Measurements from ENCODE around the gene PSMC3.
A peak's percentile ranks its signal among the peaks of the same experiment; 100 is the strongest.

Gene PSMC3

DNA sequence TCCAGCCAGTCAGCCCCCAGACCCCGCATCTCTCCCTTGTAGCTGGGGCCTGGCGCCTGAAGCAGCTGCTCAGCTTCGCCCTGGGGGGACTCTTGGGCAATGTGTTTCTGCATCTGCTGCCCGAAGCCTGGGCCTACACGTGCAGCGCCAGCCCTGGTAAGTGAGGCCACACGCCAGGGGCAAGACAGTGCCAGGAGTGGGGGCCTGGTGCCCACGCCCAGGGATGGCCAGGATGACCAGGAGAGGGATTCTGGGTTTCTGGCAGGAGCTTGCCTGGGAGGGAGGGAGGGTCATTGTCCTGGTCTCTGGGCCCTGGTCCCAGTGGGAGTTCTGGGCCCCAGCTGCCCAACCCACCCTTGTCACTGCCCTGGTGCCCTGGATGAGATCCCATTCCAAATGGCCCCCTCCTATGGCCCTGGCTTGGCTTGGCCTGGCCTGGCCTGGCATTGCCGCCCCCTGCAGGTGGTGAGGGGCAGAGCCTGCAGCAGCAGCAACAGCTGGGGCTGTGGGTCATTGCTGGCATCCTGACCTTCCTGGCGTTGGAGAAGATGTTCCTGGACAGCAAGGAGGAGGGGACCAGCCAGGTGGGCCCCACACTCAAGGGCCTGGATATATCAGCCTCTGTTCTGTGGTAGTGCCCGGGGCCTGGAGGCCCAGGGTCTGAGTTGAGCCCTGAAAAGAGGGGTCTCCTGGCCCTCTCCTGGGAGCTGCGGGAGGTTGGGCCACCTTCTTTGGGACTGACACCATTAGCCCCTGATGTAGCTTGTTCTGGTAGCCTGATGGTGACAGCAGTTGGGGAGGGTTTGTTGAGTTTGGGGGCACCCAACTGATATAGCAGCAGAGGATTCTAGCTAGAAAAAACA lies 14.1 kb downstream of the PSMC3 start:
- DNase-seq: no peak

DNA sequence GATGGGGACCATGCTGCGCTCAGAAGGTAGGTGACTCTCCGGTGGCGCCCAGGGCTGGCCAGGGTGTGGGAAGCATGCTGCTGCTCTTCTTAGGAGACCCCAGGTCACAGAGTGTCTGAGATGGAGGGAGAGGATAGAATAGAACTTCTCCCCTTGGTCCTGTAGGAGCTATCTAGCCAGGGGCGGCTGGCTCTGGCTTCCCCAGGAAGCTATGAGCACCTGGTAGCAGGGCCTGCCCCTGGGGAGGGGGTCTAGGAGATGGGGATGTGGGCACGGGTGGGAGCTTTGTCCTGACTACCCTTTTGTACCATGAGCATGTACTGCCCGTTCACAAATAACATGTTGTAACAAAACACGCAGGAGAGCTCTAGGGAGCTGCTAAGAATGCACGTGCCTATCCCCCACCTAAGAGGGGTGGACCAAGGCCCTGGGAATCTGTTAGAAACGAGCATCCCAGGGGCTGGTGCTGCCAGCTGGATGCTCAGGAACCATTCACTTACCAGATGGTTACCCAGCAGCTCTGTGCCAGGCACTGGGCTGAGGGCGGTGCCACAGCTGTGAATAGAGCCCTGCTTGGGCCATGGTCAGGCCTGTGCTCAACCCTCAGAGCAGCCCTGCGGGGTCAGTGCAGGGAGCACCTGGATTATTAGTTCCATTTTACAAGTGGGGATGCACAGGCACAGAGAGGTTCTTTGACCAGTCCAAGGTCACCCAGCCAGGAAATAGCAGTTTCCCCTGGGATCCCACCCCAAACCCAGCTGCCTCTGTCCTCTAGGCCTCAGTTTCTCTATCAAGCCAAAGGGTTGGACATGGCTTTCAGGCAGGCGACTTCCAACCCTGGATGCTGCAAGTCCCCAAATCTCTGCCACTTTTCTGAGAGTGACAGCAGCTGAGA lies 15.6 kb downstream of the PSMC3 start:
- no peak for DNase-seq

DNA sequence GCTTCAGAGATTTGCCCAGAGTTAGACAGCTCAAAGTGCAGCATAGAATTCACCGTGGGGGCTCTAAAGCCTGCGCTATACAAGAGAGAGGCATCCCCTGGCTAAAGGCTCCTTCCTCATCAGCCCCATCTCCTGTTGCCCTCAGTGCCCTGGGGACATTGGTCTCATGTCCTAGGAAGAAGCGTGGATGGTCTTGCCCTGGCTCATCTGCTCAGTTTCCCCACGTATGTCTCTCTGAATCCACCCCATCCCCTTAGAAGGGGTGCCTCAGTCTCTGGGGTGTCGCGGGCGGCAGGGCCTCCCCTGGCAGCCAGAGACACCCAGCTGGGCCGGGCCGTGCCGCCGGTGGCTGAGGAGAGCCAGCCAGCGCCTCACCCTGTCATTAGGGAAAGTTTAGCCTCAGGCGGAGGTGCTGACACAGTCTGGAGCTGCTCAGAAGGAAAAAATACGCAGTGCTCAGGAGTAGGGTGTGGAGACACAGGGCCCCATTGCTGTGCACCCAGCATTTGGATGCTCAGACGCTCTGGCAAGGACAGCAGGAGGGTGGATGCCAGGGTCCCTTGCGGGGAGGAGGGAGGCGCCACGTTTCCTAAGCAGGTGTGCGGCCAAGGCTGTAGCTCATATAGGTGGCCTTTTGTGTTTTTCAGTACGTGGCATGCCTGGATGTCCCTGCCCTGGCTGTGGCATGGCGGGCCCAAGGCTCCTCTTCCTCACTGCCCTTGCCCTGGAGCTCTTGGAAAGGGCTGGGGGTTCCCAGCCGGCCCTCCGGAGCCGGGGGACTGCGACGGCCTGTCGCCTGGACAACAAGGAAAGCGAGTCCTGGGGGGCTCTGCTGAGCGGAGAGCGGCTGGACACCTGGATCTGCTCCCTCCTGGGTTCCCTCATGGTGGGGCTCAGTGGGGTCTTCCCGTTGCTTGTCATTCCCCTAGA lies 16.5 kb downstream of the PSMC3 start:
- no peak for DNase-seq

DNA sequence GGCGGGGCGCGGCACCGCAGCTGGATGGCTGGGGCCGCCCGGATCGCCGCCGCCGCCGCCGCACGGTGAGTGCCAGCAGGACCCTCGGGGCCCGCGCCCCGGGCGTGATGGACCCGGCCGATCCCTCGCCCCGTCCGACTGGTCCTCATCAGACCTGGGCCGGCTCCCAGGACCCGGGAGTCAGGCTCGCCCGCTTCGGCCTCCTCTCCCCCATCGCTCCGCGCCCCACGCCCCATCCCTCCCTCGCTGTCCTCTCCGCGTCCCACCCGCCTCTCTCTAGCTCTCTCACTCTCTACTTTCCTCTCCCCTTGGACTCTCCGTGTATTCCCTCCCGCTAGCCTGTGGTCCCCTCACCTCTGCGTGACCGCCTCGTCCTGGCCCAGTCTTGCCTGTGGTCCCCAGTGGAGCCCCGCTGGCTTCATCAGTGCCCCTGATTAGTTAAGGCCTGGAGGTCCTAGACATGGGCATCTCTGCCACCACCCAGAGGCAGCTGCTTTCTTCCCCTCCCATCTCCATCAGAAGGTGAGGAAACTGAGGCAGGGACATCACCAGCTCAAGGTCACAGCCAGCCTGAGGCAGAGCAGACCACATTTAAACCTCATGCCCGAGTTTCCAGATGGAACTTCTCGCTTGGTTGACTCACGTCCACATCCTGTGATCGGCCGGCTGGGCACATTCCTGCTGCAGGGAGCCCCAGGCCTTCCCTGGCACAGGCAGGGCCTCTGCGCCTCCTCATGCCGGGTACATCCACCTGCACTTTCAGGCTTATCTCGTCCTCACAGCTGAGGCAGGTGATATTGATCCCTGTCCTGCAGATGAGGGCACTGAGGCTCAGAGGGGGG lies 17.4 kb downstream of the PSMC3 start:
- DNase-seq: no peak

DNA sequence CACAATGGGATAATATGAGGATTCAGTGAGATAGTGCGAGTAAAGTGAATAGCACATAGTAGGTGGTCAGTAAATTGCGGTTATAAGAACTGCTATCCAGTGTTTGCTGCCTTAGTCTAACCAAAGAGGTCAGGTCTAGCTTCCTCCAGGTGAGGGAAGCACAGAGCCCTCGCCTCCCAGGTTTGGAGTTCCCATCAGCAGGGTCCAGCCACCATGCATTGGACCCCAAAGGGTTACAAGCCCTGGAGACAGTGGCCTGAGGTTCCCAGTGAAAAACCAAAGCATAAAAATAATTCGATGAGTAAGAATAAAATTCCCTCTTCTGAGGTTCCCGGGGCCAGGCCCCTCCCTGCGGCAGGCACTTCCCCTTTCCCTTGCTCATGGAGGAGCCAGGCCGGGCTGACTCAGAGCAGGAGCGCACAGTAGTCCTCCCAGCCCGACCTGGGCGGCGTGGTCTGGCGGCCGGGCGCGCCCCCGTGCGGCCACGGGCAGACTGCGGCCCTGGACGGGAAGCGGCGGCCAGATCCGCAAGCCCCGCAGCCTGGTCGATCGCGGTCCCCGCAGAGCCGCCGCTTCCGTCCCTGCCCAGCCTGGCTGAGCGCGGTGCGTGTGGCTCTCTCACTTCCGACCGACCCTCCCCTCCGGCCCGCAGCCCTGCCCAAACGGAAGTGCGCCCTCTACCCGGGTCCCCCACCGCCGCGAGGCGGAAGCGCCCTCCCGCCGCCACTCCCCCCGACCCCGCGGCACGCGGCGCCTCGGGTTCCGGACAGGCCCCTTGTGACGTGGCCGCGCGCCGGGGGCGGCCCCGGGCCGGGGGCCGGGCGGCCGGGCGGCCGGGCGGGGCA lies 18.3 kb downstream of the PSMC3 start, which contains the start of gene SLC39A13:
TSS of gene SLC39A13 (plus strand) at position 845 of the 845 bp plus-strand sequence. CDS start 1,505 bp downstream, outside the sequence.
- peak; percentile 87 for DNase-seq

DNA sequence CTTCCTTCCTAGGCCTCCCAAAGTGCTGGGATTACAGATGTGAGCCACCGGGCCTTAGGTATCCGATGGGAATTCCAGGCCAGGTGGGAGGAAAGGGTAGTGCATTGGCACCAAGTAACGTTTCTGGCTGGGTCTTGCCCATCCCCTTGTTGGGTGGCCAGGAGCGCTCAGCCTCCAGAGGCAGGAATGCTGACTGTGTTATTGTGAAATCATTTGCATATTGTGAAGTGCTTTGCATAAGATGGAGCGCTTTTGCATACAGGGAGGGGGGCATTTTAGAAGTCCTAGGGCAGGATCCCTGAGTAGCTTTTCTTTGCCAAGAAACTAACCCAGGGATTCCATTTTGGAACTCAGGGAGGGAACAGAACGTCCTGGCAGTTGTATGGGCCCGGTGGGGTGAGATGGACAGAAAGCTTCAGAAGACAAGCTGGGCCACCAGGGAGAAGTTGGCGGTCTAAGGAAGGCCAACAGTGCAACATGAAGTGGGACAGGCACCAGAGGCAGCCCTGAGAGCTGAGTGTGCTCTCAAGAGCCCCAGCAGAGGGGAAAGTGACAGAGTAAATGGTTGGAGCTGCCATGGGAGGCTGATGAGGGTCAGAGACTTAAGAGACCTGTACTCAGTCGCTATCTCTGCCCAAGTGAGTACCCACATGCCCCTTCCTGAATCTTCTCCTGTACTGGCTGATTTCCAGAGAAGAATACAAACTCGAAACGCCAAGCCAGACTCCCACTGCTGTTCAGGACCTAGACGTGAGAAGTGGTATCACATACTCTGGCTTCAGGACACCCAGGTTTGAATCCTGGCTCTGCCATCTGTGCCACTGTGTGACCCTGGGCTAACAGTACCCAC lies 19.1 kb downstream of the PSMC3 start:
- no peak for DNase-seq

DNA sequence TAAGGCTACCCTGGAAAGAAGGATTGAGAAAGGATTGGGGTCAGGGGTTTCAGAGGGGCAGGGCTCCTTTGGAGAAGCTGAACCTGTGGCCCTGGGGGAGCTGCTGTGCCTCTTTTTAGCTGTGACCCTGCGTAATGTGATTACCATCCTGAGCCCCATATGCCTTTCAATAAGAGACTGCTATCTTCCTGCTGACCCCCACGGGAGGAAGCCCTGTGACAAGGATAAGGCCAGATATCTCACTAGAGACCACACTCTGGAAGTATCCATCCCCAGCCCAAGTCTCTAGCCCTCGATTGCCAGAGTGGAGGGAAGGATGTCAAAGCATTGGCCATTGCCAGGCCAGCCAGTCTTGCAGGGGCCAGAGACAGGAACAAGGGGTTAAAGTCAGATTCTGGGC lies 22.7 kb downstream of the PSMC3 start:
- no peak for DNase-seq

DNA sequence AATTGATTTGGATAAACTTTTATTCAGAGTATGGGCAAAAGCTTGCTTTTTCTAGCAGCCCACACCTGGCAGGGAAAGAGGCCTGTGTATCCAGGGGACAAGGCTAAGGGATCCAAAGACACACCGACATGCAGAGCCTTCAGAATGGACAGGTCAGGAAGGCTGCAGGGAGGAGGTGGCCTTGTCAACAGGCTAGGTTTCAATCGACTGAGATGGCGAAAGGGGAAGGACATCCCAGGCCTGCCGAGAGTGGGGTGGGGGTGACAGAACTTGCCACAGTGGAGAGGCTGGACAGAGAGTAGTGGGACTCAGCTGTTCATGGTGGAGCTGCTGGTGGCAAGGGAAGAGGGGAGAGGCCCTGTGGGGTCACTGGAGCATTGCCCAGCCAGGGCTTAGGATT lies 23.1 kb downstream of the PSMC3 start:
- DNase-seq: no peak

DNA sequence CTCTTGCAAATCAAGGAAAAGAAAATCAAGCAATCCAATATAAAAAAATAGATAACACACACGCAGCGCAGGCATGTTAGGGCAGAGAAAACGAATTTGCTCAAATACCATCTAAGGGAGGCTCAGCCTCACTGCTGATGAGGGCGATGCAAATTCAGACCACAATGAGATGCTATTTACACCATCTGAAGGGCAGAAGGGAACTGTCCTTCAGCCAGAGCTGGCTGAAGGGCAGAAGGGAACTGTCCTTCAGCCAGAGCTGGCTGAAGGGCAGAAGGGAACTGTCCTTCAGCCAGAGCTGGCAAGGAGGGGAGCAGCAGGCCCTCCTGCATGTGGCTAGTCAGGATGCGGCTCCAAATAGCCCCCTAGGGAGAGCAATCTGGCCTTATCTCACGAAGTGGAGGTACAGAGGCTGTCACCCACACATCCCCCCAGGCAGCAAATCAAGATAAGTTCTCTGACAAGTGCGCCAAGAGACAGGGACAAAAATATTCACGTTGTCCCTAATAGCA lies 25.4 kb downstream of the PSMC3 start:
- no peak for DNase-seq

DNA sequence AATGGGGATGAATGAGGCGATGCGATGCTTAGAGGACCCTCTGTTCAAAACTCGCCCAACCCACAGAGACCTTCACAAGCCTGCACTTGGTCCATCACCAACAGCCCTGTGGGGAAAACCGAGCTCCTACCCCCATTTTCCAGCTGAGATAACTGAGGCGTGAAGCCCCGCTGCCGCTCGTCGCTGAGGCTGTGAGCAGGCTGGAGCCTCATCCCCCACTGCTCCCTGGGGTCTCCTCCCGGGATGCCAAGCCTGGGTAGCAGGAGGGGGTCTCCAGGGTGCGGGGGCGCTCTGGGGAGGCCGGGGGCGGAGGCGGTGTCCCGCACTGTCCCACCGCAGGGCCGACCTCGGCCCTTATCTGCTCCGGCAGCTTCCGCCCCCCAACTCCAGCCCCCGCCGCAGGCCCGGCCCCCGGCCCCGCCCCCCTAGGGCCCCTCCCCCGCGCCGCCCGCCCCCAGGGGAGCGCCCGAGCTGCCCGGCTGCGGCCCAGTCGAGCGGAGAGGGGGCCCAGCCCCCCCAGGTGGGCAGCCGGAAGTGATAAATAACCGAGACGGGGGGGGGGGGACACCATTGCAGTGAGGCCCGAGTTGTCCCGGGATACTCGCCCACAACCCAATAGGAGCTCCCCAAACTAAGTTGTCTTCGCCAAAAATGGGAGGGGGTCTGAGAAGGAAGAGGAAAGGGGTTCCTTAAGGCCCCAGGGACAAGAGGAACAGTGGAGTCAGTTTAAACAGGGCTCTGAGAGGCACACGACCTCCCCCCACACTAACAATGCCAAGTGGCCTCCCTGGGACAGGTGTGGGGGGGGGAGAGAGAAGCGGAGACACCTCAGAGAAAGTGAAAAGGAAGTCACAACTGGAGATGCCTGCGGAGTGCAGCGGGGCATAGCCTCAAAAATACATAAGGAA lies 26.1 kb downstream of the PSMC3 start:
- no peak for DNase-seq

DNA sequence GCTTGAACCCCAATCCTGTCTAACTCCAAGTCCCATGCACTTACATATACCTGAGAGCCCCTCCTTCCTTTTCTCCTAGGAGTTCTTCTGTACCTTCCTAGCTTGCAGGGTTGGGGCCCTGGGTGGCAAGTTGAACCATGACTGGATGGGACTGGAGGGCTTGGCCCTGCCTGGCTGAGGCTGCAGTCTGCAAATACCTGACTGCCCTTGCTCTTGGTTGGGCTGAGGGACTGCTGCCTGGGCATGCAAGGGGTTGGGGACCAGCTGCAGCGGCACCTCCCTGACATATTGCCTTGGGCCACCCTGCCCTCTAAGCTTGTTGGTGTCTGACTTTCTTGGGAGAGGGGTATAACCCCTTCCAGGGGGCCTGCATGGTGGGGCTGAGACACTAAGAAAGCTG lies 27.7 kb downstream of the PSMC3 start:
- no peak for DNase-seq

DNA sequence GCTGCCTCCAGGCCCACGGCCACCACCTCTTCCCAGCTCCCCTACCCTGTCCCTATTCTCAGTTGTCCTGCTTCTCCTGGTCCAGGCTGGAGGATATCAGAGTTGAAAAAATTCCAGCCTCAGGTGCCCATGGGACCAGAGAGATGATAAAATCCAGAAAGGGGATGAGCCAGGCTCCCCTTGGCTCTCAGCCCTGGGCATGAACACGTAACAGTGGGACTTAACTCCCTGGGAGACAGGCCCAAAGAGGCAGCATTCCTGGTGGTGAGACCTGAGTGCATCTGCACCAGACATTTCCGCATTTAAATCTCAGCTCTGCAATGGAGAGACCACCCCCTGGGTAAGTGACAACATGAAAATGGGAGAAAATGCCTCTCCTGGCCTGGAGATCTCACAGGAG lies 28.2 kb downstream of the PSMC3 start:
- no peak for DNase-seq

DNA sequence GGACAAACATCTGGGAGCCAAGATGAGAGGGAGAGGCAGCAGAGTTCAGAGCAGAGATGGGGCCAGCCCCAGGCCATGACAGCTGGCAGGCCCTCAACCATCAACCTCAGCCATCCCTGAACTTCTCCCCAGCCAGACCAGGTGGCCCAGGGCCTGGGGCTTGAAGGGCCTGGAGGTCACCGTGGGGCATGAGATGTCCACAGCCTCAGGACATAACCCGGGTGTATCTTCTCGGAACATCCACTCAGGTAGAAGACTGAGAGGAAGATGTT lies 30.3 kb downstream of the PSMC3 start:
- DNase-seq: no peak

DNA sequence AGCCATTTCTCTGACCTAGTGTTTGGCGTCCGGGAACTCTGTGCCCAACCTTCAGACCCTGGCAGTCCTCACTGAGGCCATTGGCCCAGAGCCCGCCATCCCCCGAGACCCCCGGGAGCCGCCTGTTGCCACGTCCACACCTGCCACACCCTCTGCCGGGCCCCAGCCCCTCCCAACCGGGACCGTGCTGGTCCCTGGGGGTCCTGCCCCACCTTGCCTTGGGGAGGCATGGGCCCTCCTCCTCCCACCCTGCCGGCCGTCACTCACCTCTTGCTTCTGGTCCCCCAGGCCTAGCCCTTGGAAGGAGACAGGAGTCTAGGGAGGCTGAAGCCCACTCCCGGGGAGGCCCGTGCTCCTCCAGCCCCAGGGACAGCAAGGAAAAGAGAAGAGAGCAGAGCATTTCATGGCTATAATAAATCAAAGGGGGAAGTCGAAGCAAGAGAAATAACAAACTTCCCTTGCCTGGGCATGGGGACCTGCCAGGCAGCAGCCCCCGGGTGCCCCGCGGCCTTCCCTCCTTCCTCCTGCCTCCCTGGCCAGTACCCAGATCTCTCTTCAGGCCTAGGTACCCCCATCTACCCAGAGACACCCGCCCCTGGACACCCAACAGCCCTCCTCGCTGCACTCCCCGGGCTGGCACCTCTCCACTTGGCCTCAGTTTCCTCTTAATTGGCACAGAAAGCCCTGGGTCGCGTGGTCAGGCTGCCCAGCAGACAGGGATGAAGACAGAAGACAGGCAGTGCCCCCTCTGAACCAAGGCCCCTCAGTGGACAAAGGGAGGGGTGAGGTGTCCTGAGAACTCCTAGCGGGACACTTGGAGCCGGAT lies 30.8 kb downstream of the PSMC3 start:
- DNase-seq: no peak

DNA sequence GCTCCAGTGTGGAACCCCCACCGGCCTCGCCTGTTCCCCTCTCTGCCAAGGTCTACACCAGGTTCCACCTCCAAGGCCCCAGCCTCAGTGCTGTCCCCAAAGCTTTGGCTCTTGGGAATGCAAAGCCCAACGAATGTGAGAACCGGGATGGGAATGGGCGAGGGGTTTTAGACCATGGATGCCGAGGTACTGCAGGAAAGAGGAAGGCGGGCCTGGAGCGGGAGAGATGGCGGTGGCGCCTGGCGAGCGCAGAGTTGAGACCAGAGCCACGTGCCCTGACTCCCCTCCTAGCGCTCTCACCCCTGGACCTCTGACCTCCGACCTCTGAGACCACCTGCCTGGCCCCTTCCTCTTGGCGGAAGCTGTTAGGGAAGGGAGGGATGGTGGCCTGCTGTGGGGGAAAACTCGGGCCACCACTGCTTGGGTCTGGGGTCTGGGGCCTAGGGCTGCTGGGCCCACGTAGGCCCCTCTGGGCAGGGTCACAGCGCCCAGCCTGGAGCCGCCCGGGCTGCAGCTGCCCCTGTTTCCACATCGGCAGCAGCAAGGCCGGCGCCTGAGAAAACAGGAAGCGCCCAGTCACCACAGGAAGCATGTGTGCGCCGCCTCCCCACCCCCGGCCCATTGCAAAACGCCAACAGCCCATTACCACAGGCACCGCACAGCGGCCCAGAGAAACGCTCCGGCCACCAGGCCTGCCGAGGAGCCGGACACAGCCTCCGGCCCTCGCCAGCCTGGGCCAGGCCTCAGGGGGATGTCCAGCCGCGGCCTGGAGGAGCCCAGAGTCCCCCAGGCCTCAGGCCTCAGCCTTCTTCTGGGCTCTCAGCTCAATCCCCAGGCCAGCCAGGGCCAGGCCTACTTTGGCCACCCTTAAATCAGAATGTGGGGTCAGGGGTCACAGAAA lies 31.7 kb downstream of the PSMC3 start:
- no peak for DNase-seq

DNA sequence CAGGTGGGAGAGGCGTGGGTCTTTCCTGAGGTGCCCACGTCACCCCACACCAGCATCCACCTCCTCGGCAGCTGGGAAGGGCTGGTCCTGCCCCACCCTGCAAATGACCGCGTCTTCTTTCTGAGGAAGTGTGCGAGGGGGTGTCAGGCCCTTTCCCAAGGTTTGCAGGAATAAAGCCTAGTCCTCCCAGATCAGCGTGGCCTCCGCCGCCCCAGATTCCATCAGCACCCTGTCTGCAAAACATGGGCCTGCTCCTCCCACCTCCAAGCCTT lies 32.3 kb downstream of the PSMC3 start:
- no peak for DNase-seq

Measured in T1000 (cell line).